Prostate gland (tissue), 2 donors: Measurements from ENCODE around the gene TOGARAM1.

Experiments used
- CTCF ChIP-seq, 4 experiments: fragments of 200-600 bp in 2 of 4; fragments of 450-650 bp in 2 of 4; sonication (generic) in 2 of 4; IDR thresholded peaks; 1 replicate in 3 of 4; 2 replicates in 1 of 4; pipeline ENCODE4 v1.5.1; 2016 to 2019; ENCODE audit warnings: antibody characterized with exemption in 4 of 4, mild to moderate bottlenecking in 2 of 4, moderate library complexity in 2 of 4
- POLR2A ChIP-seq: fragments of 450-650 bp; IDR thresholded peaks from one replicate; pipeline ENCODE4 v1.6.1; 2016; ENCODE audit warnings: antibody characterized with exemption, mild to moderate bottlenecking

GRCh38 chr14:45103806-45104205 is 141.8 kb downstream of the TOGARAM1 start:
- no peak for TF ChIP-seq CTCF (IDR thresholded peaks at IDR 0.05)
- TF ChIP-seq POLR2A = no peak
